Vagina (tissue), 2 donors: ENCODE results near the gene TP73. TPM values are rescaled to one million over a fixed set of nuclear protein-coding genes. Genes with fewer than 3 reads are reported as not detected.

Experiments used
- DNase-seq, 2 donors: peaks; one replicate each; pipeline ENCODE4 v3.0.0-alpha.2; 2017; ENCODE audit errors: extremely low spot score in 2 of 2
- H3K27ac ChIP-seq: fragments of 200-600 bp; sonication (generic); one replicate; pipeline ENCODE4 v1.5.1; 2019
- H3K27me3 ChIP-seq: fragments of 200-600 bp; sonication (generic); one replicate; pipeline ENCODE4 v1.5.1; 2019
- H3K36me3 ChIP-seq, 2 donors: fragments of 200-600 bp; sonication (generic); one replicate each; pipeline ENCODE4 v1.5.1; 2017 to 2019
- H3K4me1 ChIP-seq: fragments of 200-600 bp; sonication (generic); one replicate; pipeline ENCODE4 v1.5.1; 2019
- H3K4me3 ChIP-seq, 2 donors: fragments of 200-600 bp; sonication (generic); 1 replicate in 1 of 2; 2 replicates in 1 of 2; pipeline ENCODE4 v1.5.1; 2016 to 2019
- H3K9me3 ChIP-seq: fragments of 200-600 bp; sonication (generic); one replicate; pipeline ENCODE4 v1.5.1; 2019
- CTCF ChIP-seq, 3 experiments: fragments of 450-650 bp in 2 of 3; fragments of 200-600 bp in 1 of 3; sonication (generic) in 1 of 3; IDR thresholded peaks; one replicate each; pipeline ENCODE4 v1.5.1; 2017 to 2019; ENCODE audit warnings: antibody characterized with exemption in 3 of 3, mild to moderate bottlenecking in 2 of 3, moderate library complexity in 2 of 3
- POLR2A ChIP-seq, 2 donors: fragments of 450-650 bp; IDR thresholded peaks; one replicate each; pipeline ENCODE4 v1.6.1; 2017; ENCODE audit warnings: antibody characterized with exemption in 2 of 2, mild to moderate bottlenecking in 2 of 2, moderate library complexity in 2 of 2
- POLR2AphosphoS5 ChIP-seq, 2 donors: sonication (generic); formaldehyde crosslinking; IDR thresholded peaks; one replicate each; pipeline ENCODE4 v1.9.0; 2017; ENCODE audit warnings: antibody characterized with exemption in 2 of 2, mild to moderate bottlenecking in 2 of 2, low read depth in 1 of 2; ENCODE audit not compliant: insufficient read depth in 1 of 2
- intact Hi-C: fragments of 100-400 bp; cut with DNase I; formaldehyde crosslinking; loops from one replicate; pipeline ENCODE4 v1.15.1; 2023
- total RNA-seq: library from RNA; depleted of rRNA; stranded (reverse); fragments of >200 nt; gene quantifications from one replicate; pipeline ENCODE4 v1.2.3, GENCODE V29; 2016

The TP73 gene
- total RNA-seq, 1 donor from 2014 or later = 8.1 TPM

GRCh38 chr1:3689138-3689750, 36.9 kb downstream of the TP73 start:
- H3K27ac ChIP-seq = no peak overlapping the region
- H3K36me3 ChIP-seq = no peaks in the 10 kb centered on the region
- H3K27me3 ChIP-seq = no peaks in the 10 kb centered on the region
- no peaks in the 10 kb centered on the region for H3K9me3 ChIP-seq
- H3K4me1 ChIP-seq = no peaks in the 10 kb centered on the region
- DNase-seq = no peak
- TF ChIP-seq POLR2A (IDR thresholded peaks at IDR 0.05) (no peak), CTCF (IDR thresholded peaks at IDR 0.05) (no peak), POLR2AphosphoS5 (IDR thresholded peaks at IDR 0.05; ENCODE audit: insufficient read depth in 1 of 2, low read depth in 1 of 2) (no peak)
- intact Hi-C loops = no loop called here
- H3K4me3 ChIP-seq = no peak overlapping the region

- Histone ChIP-seq H3K27ac (no peak overlapping the region), H3K36me3 (no peaks in the 10 kb centered on the region), H3K9me3 (no peaks in the 10 kb centered on the region), H3K4me1 (no peaks in the 10 kb centered on the region), H3K27me3 (no peaks in the 10 kb centered on the region), H3K4me3 (no peak overlapping the region)
- TF ChIP-seq POLR2AphosphoS5 (IDR thresholded peaks at IDR 0.05; ENCODE audit: insufficient read depth in 1 of 2, low read depth in 1 of 2) = no peak
- no peak for TF ChIP-seq CTCF (IDR thresholded peaks at IDR 0.05)
- no peak for TF ChIP-seq POLR2A (IDR thresholded peaks at IDR 0.05)
- DNase-seq = no peak
- intact Hi-C loops = no loop called here
These were observed 38.2 kb downstream of the TP73 start for GRCh38 chr1:3690282-3691065.

- no peak for DNase-seq
- H3K4me3 ChIP-seq = no peak overlapping the region
- no peaks in the 10 kb centered on the region for H3K4me1 ChIP-seq
- H3K36me3 ChIP-seq = no peaks in the 10 kb centered on the region
- intact Hi-C loops = no loop called here
- H3K9me3 ChIP-seq = no peaks in the 10 kb centered on the region
- H3K27ac ChIP-seq = no peak overlapping the region
- TF ChIP-seq CTCF (IDR thresholded peaks at IDR 0.05) (no peak), POLR2AphosphoS5 (IDR thresholded peaks at IDR 0.05; ENCODE audit: insufficient read depth in 1 of 2, low read depth in 1 of 2) (no peak)
- H3K27me3 ChIP-seq = no peaks in the 10 kb centered on the region
These were observed 39.3 kb downstream of the TP73 start for GRCh38 chr1:3691421-3692204.

- Histone ChIP-seq H3K27ac (no peak overlapping the region), H3K27me3 (no peaks in the 10 kb centered on the region), H3K4me3 (no peak overlapping the region), H3K36me3 (no peaks in the 10 kb centered on the region), H3K4me1 (no peaks in the 10 kb centered on the region), H3K9me3 (no peaks in the 10 kb centered on the region)
- no peak for DNase-seq
- no peak for TF ChIP-seq CTCF (IDR thresholded peaks at IDR 0.05)
- no peak for TF ChIP-seq POLR2A (IDR thresholded peaks at IDR 0.05)
- intact Hi-C loops = no loop called here
These were observed 40.3 kb downstream of the TP73 start for GRCh38 chr1:3692598-3692997.
